NCI-H2227 treated with DMSO at 0.1 percent for 48 hours (cell line): ENCODE measurements around the gene DACT2.
"Not testable (repeated sequence)": the region's sequence is repeated elsewhere in the genome, so short reads cannot be mapped to it uniquely, and the experiment has no call there.

Experiments used
- DNase-seq: peaks from one replicate; lab custom pipeline; 2025; lab: John Stamatoyannopoulos, UW

DACT2 gene

GRCh38 chr6:168318579-168319278 lies 848 bp downstream of the DACT2 start:
- DNase-seq = no peak

DNA sequence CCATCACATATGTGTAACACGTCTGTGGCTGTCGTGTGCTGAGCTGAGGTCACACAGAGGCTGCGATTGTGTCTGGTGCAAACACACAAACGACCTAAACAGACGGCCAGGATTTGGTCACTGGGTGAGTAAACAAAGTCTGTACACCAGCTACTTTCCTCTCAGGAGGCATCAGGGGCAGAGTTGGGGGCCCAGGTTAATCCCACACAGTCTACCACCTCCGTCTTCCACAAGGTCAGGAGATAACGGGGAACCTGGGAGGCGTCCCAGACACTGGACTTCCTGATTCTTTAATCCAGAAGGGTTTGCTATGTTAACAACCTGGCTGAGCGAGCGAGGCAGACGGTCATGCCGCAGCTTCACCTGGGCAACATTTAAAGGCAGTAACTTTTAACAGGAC lies 1.5 kb downstream of the DACT2 start:
- no peak for DNase-seq

GRCh38 chr6:168315596-168315995 lies 4.0 kb downstream of the DACT2 start:
- no peak for DNase-seq

DNA sequence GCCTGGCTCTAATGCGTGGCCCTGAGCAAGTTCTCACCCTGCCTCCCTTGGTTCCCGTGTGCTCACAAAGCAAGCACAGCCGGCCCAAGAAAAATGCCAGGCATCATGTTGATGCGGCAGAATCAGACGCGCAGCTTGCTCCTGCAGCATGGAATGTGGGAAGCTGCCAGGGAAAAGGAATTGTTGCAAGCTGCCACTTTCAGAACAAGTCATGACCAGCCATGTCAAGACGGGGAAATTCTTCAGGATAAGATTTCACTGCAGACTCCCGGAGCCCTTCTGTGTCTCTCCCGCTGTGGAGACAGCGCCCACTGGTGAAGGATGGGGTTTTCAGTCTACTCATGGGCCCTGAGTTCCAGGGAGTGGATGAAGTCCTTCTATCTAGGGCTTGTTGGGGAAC lies 4.6 kb downstream of the DACT2 start:
- DNase-seq = no peak

DNA sequence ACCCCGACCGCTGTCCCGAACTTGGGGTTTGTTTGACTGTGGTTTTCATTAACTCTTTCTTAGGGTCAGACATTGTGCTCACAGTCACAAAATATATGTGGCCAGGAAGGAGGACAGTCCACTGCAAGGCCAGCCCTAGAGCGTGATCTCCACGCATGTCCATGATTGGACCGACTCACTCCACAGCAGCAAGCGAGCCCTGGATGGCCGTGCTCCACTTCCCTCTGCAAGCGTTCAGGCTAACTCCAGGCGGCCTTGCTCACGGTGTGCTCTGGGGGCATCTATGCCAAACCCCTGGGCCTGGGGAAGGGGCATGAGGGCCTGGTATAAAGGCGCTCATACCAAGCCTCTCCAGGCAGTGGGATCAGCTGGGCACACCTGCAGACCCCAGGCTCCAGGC lies 5.6 kb downstream of the DACT2 start:
- DNase-seq = no peak

- DNase-seq = no peak
These were observed 6.1 kb downstream of the DACT2 start for GRCh38 chr6:168313431-168314011.

DNA sequence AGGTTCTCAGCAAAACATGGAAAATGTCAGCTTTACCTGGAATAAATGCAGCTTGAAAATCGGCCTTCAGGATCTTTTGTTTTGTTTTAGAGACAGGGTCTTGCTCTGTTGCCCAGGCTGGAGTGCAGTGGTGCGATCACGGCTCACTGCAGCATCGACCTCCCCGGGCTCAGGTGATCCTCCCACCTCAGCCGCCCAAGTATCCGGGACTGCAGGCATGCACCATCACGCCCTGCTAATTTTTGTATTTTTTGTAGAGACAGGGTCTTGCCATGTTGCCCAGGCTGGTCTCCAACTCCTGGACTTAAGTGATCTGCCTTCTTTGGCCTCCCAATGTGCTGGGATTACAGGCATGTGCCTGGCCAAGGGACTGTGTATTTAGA lies 7.5 kb downstream of the DACT2 start:
- not testable (repeated sequence) for DNase-seq

GRCh38 chr6:168311410-168312124 lies 8.0 kb downstream of the DACT2 start:
- no peak for DNase-seq

DNA sequence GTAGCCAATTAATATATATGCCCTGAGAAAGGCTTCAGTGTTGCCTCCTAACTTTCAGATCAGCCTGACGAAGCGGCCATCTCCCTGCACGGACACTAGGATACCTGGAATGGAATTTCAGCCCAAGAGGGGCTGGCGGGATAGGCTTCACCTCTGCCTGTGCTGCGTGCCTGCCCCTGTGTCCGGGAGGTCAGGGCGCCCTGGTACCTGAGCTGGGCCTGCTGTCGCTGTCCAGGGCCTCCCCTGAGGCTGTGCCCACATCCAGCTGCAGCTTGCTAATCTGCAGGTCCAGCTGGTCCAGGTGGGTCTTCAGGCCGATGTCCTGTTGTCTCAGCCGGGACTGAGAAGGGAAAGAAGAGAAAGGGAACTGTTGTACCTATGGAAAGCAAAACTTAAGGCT lies 8.6 kb downstream of the DACT2 start:
- no peak for DNase-seq

DNA sequence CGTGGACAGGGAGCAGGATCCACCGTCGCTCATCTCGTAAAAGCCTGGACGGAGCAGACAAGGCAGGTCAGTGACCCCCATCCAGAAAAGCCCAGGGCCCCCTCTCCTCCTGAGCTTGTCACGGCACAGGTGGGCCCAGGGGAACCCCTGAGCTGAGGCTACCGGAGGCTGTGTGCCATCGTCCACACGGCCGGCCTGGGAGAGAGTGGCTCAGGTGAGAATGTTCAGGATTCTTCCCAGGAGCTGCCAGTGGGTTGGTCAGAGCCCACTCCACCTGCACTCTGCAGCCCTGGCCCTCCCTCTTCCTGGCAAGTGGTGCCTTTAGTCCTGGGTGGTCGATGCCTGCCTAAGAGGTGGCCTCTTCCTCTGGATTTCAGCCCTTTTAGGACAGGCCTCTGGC lies 9.2 kb downstream of the DACT2 start:
- no peak for DNase-seq

GRCh38 chr6:168309997-168310396 lies 9.6 kb downstream of the DACT2 start:
- no peak for DNase-seq

DNA sequence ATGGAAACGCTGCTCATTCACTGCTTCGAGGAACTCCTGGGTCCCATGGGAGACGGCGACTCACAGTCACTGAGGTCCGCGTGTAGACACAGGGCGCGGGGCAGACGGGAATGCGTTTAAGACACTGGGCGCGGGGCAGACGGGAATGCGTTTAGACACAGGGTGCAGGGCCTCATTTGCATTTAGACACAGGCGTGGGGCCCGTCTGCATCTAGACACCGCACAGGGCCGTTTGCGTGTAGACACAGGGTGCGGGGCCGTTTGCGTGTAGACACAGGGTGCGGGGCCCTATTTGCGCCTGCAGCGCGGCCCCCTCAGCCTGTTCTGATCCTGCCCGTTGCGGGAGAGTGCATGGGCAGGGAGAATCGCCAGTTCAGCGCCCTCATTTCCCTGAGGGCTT lies 10.4 kb downstream of the DACT2 start:
- DNase-seq = no peak

- DNase-seq = no peak
These were observed 11.0 kb downstream of the DACT2 start for GRCh38 chr6:168308390-168309144.

GRCh38 chr6:168307695-168308021 lies 11.9 kb downstream of the DACT2 start:
- no peak for DNase-seq

DNA sequence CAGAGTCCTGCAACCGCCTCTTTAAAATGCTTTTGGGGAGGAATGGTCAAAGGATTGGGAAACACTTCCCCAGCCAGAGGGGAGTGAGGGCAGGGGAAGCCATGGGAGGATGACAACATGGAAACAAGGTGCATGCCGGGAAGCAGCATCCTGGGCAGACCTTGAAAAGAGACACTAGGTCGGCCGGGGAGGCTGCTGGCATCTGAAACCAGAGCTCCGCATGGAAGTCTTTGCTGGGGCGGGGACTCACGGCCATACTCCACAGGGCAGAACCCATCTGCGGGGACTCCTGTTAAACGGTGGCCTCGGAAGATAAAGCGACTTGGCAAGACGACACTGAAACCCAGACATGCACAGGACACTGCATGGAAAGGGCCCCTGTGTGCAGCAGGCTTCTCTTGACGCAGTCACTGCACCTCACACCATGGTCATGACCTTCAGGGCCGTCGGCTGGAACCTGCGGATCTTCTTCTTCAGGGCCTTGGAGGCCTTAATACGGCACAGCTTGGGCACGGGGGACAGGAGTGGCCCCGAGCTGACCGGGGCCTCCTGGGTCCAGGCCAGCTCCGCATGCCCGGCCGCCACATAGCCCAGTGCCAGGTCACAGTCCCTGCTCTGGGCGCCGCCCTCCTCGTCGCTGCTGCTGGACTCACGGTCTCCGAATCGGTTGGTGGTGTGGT lies 12.4 kb downstream of the DACT2 start:
- DNase-seq = no peak

DNA sequence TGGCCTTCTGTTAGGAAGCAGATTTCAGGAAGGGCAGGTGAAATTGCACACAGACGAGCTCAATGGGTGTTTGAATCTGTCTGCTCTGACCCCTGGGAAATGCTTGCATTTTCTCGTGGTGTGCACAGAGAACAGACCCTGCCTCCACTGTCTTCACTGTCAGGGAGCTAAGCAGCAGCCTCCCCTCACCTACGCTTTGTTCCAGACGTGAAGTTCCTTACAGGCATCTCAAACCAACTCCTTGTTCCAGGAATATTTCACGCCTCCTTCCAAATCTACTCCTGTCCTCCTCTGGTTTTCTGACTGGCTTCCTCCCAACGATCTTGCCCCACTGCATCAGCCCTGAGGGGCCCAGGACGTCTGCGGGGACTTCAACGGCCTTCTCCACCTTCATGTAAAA lies 13.7 kb downstream of the DACT2 start:
- no peak for DNase-seq

DNA sequence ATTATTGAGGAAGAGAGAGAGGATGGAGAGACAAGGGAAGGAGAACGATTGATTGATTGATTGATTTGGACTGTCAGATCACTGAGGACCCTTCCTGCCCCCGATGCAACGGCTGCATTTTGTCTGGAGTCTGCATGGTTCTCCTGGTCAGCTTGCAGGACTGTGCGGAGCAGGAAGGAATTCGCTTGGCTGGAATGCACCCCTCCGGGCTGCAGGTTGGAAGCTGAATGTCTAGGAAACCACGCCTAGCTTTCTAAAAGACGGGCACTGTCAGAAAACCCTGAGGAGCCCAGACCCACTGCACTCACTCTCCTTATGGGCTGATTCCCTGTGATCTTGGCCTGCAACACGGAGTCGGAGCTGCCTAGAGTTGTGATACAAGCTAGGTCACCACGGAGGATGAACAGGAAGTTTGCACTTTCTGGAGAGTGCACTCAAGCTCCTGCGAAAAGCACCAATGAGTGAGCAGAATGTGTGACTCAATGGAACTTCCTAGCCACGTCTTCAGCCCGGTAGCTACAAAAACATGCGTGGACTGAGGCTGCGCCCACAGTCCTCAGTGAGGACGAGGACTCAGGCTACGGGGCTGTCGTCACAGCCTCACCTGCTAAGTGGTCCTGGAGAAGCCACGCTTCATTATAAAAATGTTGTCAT lies 14.4 kb downstream of the DACT2 start:
- no peak for DNase-seq

DNA sequence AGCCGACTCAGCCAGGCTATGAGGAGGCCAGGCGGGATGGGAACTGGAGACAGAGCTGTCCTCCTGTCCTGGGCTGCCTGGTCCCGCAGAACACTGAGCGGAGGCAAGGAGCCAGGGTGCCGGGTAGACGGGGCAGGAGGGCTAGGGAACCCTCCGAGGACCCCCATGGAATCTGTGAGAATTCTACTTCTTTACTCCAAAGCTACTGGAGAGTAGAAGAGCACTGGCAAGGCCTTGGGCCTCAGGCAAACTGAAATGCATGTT lies 14.9 kb downstream of the DACT2 start:
- DNase-seq = no peak

DNA sequence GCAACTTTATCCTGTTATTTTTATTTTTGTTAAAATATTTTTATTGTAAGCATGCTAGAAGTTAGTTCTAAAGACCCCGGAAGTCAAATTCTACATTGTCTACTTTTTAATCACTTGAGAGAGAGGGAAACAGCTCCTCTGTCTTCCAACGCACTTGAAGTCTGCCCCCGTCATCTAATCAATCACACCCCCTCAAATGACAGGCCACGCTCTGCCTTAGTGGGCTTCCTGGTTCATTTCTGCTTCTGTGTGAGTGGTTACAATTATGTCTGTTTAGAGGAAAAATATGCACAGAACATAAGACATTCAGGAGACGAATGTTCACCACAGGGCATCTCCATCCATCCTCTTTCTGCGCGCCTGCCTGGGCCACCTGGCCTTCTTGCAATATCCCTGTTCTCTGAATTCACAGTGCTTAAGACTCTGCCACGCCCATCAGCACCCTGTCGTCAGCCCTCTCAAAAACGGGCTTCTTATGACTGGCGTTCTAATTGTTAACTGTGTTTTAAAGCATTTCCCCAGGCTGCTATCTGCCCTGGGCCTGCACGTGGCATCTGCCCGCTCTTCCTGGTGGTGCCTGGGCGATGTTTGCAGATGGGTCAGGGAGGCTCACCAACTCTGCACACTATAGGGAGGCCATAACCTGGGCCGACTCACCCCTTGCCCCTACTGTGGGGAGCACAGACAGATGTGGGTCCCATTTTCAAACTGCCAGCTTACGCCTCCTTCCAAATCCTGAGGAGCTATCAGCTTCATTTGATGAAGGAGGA lies 15.4 kb downstream of the DACT2 start:
- DNase-seq = no peak

GRCh38 chr6:168302534-168302933 lies 17.0 kb downstream of the DACT2 start:
- no peak for DNase-seq

DNA sequence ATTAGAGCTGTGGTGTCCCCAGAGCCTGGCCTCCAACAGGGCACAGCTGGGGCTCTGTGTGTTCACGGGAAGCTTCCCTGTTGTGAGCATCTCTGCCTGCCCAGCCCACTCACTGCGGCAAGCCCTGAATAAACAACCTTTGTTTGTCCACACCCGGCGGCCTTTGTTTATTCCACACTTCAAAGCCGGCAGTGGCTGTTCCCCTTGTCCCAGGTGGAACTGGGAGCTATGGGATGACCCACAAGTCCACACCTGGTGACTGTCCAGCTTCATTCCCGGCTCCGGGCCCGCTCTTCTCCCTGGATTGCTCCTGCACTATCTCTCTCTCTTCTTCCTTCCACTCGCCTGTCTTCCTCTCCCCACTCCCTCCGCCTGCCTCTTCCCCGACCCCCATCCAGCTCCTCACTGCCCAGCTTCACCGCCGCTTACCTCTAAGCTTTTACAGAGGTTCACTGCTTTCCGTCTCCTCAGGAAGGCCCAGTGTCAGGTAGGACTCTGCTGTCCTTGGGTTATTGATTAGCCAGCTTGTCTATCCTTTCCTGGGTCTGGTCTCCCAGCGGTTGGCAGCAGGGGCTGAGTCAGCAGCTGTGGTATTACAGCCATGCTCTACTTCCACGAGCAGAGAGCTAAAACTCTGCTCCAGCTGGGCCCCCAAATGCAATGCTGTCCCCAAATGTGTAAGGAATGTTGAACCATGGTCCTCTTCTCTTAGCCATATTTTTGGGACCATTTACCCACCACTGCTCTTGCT lies 17.8 kb downstream of the DACT2 start:
- DNase-seq = no peak
